PC-3 (cell line): Measurements from ENCODE around the gene LOXHD1.

Source experiments
- CTCF ChIP-seq: fragments of 300-600 bp; sonication (generic); conservative IDR thresholded peaks from 2 replicates; pipeline ENCODE4 v1.5.1; 2017; ENCODE audit warnings: antibody characterized with exemption, low read depth, mild to moderate bottlenecking, low read length
- EZH2 ChIP-seq: fragments of 300-600 bp; sonication (generic); IDR thresholded peaks from one replicate; pipeline ENCODE4 v1.6.1; 2017; ENCODE audit warnings: antibody characterized with exemption, mild to moderate bottlenecking, low read length; ENCODE audit not compliant: unreplicated experiment
- EZH2phosphoT487 ChIP-seq: fragments of 300-600 bp; sonication (generic); IDR thresholded peaks from 2 replicates; pipeline ENCODE4 v1.6.1; 2018; ENCODE audit warnings: mild to moderate bottlenecking, antibody characterized with exemption, low read length, borderline replicate concordance

GRCh38 chr18:46436621-46437020 is 220.4 kb downstream of the LOXHD1 start:
- TF ChIP-seq CTCF (no peak), EZH2 (no peak), EZH2phosphoT487 (no peak)
